ENCODE results near the gene PIK3CB. TPM values are rescaled to one million over a fixed set of nuclear protein-coding genes. Genes with fewer than 3 reads are reported as not detected.

Gene PIK3CB
- total RNA-seq, 1 experiment from 2014 or later = 35.6 TPM

GRCh38 chr3:138691351-138691750 is 143.4 kb downstream of the PIK3CB start:
- DNase-seq = no peak
- no peak overlapping the region for H2AK5ac ChIP-seq (ENCODE audit: insufficient read length, low read length)
- no peak overlapping the region for H3K4ac ChIP-seq (ENCODE audit: low read depth, low read length)
- no peaks in the 10 kb centered on the region for H4K20me1 ChIP-seq (ENCODE audit: control insufficient read depth, insufficient read depth, insufficient read length)
- H3K23me2 ChIP-seq (ENCODE audit: insufficient read length, low read depth, low read length, poor library complexity, severe bottlenecking) = no peaks in the 10 kb centered on the region
- no peak overlapping the region for H2AFZ ChIP-seq (ENCODE audit: low read length)
- no peaks in the 10 kb centered on the region for H3K79me2 ChIP-seq (ENCODE audit: insufficient read depth, low read length)
- H3K36me3 Mint-ChIP-seq (ENCODE audit: insufficient read depth in 1 of 3, low read depth in 3 of 3) = peaks cover 2 to 28% (median 24%) of the 10 kb centered on the region in 3 experiments; a peak in 5 of 7 replicates
- H3K79me1 ChIP-seq (ENCODE audit: insufficient read depth, low read depth, low read length, poor library complexity, severe bottlenecking) = no peaks in the 10 kb centered on the region
- H4K91ac ChIP-seq (ENCODE audit: insufficient read length, low read depth, low read length) = no peak overlapping the region
- H3K9ac ChIP-seq (ENCODE audit: extremely low read depth, insufficient read length, low read length) = no peak overlapping the region
- H2BK15ac ChIP-seq (ENCODE audit: low read depth, low read length) = no peak overlapping the region
- H3K23ac ChIP-seq (ENCODE audit: insufficient read length, low read depth, low read length) = no peak overlapping the region
- no peaks in the 10 kb centered on the region for H3K9me3 ChIP-seq (ENCODE audit: control insufficient read depth, low read depth, low read length)
- H3T11ph ChIP-seq (ENCODE audit: low read length) = no peak overlapping the region
- H3K27ac Mint-ChIP-seq = peak overlapping the region in 1 of 3 experiments; percentile 22; a peak in 1 of 7 replicates
- H3K56ac ChIP-seq (ENCODE audit: insufficient read length, low read depth, low read length) = no peak overlapping the region
- no peak overlapping the region for H2BK12ac ChIP-seq (ENCODE audit: insufficient read length, low read depth, low read length)
- H3K27ac ChIP-seq (ENCODE audit: insufficient read length, low read depth, low read length) = no peak overlapping the region
- no peak overlapping the region for H2BK5ac ChIP-seq (ENCODE audit: insufficient read length, low read length)
- no peak overlapping the region for H4K5ac ChIP-seq (ENCODE audit: insufficient read length, low read depth, low read length)
- no peak overlapping the region for H3K4me2 ChIP-seq (ENCODE audit: insufficient read depth, insufficient read length, low read length)
- no peak overlapping the region for H4K8ac ChIP-seq (replicated peaks; ENCODE audit: insufficient read length, low read depth, low read length)
- H2BK20ac ChIP-seq (ENCODE audit: low read depth, low read length, poor library complexity, severe bottlenecking) = no peak overlapping the region
- H3K4me3 Mint-ChIP-seq = no peak overlapping the region
- H3K9me3 Mint-ChIP-seq = no peaks in the 10 kb centered on the region
- no peak overlapping the region for H3K14ac ChIP-seq (ENCODE audit: insufficient read depth, low read length)
- H3K4me1 Mint-ChIP-seq = no peaks in the 10 kb centered on the region
- H3K4me1 ChIP-seq (ENCODE audit: insufficient read depth, low read length) = no peaks in the 10 kb centered on the region
- H3K18ac ChIP-seq (ENCODE audit: insufficient read length, low read depth, low read length) = no peak overlapping the region
- no peak for TF ChIP-seq CTCF (conservative IDR thresholded peaks at IDR 0.05)
- no peaks in the 10 kb centered on the region for H3K27me3 ChIP-seq (ENCODE audit: insufficient read depth, low read length)
- H3K27me3 Mint-ChIP-seq (ENCODE audit: low read depth) = no peaks in the 10 kb centered on the region
- no peak overlapping the region for H2BK120ac ChIP-seq (ENCODE audit: low read depth, low read length, poor library complexity, severe bottlenecking)
- no CpG with 5 or more reads among the region's 1 CpG for WGBS (ENCODE audit: extremely low coverage, insufficient read length, low lambda C conversion rate)
